Measurements from ENCODE around the gene SELENOO. TPM values are rescaled to one million over a fixed set of nuclear protein-coding genes. Genes with fewer than 3 reads are reported as not detected.

The SELENOO gene
- total RNA-seq, 1 experiment from 2014 or later, result 41.3 TPM

DNA sequence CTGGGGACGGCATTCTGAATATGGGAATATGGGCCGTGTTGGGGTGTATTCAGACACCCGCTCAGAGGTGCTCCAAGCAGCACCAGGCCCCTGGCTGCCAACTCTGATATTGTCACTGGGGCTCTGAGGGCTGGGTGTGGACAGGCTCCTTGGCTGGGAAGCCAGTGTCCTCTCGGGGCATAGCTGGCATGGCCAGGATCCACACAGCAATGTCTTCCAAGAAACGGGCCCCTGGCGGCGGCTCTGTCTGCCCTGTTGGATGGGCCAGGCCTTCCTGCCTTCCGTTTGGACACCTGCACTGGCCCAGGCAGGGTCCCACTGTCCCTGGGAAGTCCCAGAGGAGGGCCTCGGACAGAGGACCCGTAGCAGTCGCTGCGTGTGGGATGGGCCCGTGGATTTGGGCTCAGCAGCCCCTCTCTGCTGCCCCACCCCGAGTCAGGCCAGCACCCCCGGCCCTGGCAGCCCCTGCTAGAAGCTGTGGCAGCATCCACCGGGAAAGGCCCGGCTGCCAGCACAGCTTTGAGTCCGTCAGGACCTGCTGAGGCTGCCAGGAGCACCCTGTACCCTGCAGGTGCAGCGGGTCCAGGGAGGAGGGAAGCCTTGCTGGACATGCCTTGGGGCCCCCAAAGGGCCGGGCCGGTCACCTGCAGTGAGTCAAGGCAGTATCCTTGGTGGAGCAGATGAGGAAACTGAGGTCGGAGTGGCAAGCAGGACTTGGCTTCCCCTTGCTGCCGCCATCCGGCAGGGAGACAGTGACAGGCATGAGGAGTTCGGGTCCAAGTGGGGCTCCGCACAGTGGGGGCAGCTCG lies 26.2 kb upstream of the SELENOO start:
- no peak for DNase-seq (ENCODE audit: low spot score)
- Histone ChIP-seq H3K27me3 (replicated peaks; ENCODE audit: insufficient read depth, low read depth, low read length, poor library complexity) (no peaks in the 10 kb centered on the region), H3K27ac (ENCODE audit: low read depth, low read length, poor library complexity, severe bottlenecking) (no peak overlapping the region), H3K9me3 (ENCODE audit: low read depth, low read length, poor library complexity, severe bottlenecking) (no peaks in the 10 kb centered on the region), H3K4me3 (ENCODE audit: low read depth, low read length, poor library complexity, severe bottlenecking) (no peak overlapping the region), H3K4me1 (ENCODE audit: insufficient read depth, low read length, poor library complexity, severe bottlenecking) (no peaks in the 10 kb centered on the region), H3K36me3 (ENCODE audit: insufficient read depth, low read length, poor library complexity, severe bottlenecking) (no peaks in the 10 kb centered on the region)
- ChIA-PET CTCF (interaction anchor here (0.6 kb wide), 1 partner anchor 243 kb away, joined by 4 read pairs; no protein-coding TSS in a partner anchor), POLR2A (ENCODE audit: low non-redundant PET) (no interaction called here)
- intact Hi-C loops (cut with micrococcal nuclease; ENCODE audit: unreplicated experiment), result no loop called here
- no peak for TF ChIP-seq EZH2 (IDR thresholded peaks at IDR 0.05; ENCODE audit: borderline replicate concordance, low read depth, low read length, poor library complexity, severe bottlenecking)
- TF ChIP-seq, protein P1, sequence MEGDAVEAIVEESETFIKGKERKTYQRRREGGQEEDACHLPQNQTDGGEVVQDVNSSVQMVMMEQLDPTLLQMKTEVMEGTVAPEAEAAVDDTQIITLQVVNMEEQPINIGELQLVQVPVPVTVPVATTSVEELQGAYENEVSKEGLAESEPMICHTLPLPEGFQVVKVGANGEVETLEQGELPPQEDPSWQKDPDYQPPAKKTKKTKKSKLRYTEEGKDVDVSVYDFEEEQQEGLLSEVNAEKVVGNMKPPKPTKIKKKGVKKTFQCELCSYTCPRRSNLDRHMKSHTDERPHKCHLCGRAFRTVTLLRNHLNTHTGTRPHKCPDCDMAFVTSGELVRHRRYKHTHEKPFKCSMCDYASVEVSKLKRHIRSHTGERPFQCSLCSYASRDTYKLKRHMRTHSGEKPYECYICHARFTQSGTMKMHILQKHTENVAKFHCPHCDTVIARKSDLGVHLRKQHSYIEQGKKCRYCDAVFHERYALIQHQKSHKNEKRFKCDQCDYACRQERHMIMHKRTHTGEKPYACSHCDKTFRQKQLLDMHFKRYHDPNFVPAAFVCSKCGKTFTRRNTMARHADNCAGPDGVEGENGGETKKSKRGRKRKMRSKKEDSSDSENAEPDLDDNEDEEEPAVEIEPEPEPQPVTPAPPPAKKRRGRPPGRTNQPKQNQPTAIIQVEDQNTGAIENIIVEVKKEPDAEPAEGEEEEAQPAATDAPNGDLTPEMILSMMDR (conservative IDR thresholded peaks at IDR 0.05; ENCODE audit: low read depth, low read length), result no peak
- BruUV-seq (replicated peaks), result no TSS peak

DNA sequence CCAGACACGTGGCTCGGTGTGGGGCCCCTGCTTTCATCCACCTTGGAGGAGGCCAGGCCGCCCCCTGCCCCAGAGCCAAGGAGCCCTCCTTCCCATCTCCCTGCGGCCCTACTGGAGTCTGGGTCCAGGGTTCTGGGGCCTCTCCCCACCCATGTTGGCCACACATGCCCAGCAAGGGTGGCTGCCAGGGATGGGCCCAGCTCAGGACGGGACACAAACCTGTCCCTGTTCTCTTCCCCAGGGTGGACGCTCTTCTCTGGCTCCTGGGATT lies 25.7 kb upstream of the SELENOO start:
- H3K9me3 ChIP-seq (ENCODE audit: low read depth, low read length, poor library complexity, severe bottlenecking), result no peaks in the 10 kb centered on the region
- no peaks in the 10 kb centered on the region for H3K36me3 ChIP-seq (ENCODE audit: insufficient read depth, low read length, poor library complexity, severe bottlenecking)
- H3K27ac ChIP-seq (ENCODE audit: low read depth, low read length, poor library complexity, severe bottlenecking), result no peak overlapping the region
- intact Hi-C loops (cut with micrococcal nuclease; ENCODE audit: unreplicated experiment), result no loop called here
- BruUV-seq (replicated peaks), result no TSS peak
- ChIA-PET POLR2A (ENCODE audit: low non-redundant PET) (no interaction called here), CTCF (no interaction called here)
- no peaks in the 10 kb centered on the region for H3K27me3 ChIP-seq (replicated peaks; ENCODE audit: insufficient read depth, low read depth, low read length, poor library complexity)
- no peaks in the 10 kb centered on the region for H3K4me1 ChIP-seq (ENCODE audit: insufficient read depth, low read length, poor library complexity, severe bottlenecking)
- no peak for DNase-seq (ENCODE audit: low spot score)
- TF ChIP-seq, protein P1 (conservative IDR thresholded peaks at IDR 0.05; ENCODE audit: low read depth, low read length), result no peak
- no peak for TF ChIP-seq EZH2 (IDR thresholded peaks at IDR 0.05; ENCODE audit: borderline replicate concordance, low read depth, low read length, poor library complexity, severe bottlenecking)
- H3K4me3 ChIP-seq (ENCODE audit: low read depth, low read length, poor library complexity, severe bottlenecking), result no peak overlapping the region

DNA sequence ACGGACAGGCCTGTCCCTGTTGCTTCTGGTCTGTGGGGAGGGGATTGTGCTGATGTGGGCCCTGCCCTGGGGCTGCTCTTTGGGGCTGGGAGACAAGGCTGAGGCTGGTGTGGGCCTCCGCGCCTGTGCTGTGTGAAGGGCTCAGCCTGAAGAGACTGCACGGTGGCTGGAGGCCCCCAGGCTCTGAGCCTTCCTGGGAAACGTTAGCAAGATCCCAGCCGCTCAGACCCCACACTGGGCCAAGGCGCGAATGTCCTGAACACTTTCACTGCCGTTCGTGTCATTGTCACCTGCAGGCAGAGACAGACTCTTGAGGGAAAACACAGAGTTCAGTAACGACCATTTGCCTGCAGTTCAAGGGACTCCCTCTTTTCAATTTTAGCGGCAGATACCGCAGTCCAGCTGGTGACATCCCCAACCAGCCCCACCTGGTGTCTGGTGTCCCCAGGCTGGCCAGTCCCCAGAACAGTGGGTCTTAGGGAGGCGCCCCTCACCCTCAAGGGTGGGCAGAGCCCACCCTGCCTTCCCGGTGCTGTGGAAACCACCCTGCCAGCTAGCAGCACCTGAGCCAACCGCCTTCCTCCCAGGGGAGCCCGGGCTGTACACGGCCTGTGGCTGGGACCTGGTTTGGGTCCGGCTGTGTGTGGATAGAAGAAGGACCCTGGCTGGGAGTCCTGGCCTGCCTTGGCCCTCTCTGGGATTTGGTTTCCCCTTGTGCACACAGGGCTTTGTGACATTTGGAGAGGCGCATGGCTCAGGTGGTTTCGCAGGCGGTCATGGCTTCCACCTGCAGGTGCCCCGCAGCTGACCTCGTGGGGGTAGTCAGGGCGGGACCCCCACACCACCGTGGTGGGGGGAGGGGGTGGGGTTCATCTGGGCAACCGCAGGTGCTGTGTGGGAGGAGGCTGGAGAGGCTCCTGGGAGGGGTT lies 24.6 kb upstream of the SELENOO start:
- TF ChIP-seq, protein P1 (conservative IDR thresholded peaks at IDR 0.05; ENCODE audit: low read depth, low read length), result no peak
- TF ChIP-seq EZH2 (IDR thresholded peaks at IDR 0.05; ENCODE audit: borderline replicate concordance, low read depth, low read length, poor library complexity, severe bottlenecking), result no peak
- Histone ChIP-seq H3K36me3 (ENCODE audit: insufficient read depth, low read length, poor library complexity, severe bottlenecking) (no peaks in the 10 kb centered on the region), H3K27ac (ENCODE audit: low read depth, low read length, poor library complexity, severe bottlenecking) (no peak overlapping the region), H3K27me3 (replicated peaks; ENCODE audit: insufficient read depth, low read depth, low read length, poor library complexity) (no peaks in the 10 kb centered on the region), H3K4me3 (ENCODE audit: low read depth, low read length, poor library complexity, severe bottlenecking) (no peak overlapping the region), H3K9me3 (ENCODE audit: low read depth, low read length, poor library complexity, severe bottlenecking) (no peaks in the 10 kb centered on the region), H3K4me1 (ENCODE audit: insufficient read depth, low read length, poor library complexity, severe bottlenecking) (no peaks in the 10 kb centered on the region)
- intact Hi-C loops (cut with micrococcal nuclease; ENCODE audit: unreplicated experiment), result no loop called here
- POLR2A ChIA-PET (ENCODE audit: low non-redundant PET), result no interaction called here
- CTCF ChIA-PET, result interaction anchor here (0.6 kb wide), 1 partner anchor 26 kb away, joined by 5 read pairs; no protein-coding TSS in a partner anchor
- no peak for DNase-seq (ENCODE audit: low spot score)
- no TSS peak for BruUV-seq (replicated peaks)

Data from A673 (cell line).